Mucosa of gallbladder (tissue), 1 donor: ENCODE results near the gene DNAJC5G. TPM values are rescaled to one million over a fixed set of nuclear protein-coding genes. Genes with fewer than 3 reads are reported as not detected.
"Not testable (repeated sequence)": the region's sequence is repeated elsewhere in the genome, so short reads cannot be mapped to it uniquely, and the experiment has no call there.

ENCODE experiments used
- DNase-seq: peaks from one replicate; pipeline ENCODE4 v3.0.0-alpha.2; 2020; ENCODE audit warnings: low spot score
- total RNA-seq: library from RNA; stranded (reverse); gene quantifications from one replicate; pipeline ENCODE4 v1.2.1, GENCODE V29; 2021
- donor health status: DM: no; HTN: no; CAD: no.

DNAJC5G gene
- total RNA-seq, 1 donor from 2014 or later, result not detected

DNA sequence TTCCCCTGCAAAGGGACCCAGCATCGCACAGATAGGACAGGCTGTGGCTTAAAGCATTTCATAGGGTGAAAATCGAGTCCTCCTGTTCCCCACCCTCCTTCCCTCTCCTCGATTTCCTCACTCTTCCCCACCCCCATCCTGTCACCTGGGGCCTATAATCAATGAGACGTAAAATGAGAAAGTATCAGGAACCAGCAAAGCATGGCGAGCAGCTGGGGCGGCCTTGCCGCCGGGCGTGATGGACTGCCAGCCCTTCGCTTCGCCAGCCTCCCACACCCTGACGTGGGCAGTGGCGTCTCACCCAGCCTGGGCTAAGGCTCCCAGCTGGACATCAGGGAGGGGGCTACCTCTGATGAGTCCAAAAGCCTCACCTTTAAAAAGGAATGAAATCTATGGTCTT is 23.5 kb upstream of the DNAJC5G start:
- no peak for DNase-seq

DNA sequence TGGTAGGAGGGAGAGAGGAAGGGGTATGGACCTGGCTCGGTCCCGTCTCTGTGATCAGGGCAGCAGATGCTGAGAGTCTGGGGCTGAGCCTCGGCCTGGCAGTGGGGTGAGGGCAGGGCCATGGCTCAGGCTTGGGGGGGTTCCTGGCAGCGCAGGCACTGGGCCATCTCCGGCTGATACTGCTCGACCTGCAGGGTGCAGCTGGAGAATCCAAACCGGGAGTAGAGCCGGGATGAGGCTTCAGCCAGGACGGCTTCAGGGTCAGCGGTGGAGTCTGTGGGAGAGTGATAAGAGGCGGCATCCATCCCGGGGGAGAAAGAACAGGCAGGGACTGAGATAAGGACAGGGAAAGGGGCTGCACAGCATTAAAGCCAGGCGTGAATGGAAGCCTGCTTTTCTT is 20.0 kb upstream of the DNAJC5G start:
- no peak for DNase-seq

DNA sequence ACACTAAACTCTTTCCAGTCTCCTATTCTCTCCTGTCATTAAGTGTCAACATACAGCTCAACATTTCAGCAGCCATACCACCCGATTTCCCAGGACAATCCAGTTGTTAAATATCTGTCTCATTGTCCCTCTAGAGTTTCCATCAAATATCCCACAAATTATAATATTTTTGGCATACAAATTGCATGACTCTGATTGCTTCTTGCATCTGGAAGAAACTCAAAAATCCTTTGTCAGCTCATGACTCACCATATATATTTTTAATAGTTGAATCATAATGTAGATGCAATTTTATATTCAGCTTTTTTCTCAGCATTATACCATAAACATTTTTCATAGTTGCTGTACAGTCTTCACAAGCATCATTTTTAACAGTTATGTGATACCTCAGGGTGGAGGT is 19.6 kb upstream of the DNAJC5G start:
- no peak for DNase-seq

DNA sequence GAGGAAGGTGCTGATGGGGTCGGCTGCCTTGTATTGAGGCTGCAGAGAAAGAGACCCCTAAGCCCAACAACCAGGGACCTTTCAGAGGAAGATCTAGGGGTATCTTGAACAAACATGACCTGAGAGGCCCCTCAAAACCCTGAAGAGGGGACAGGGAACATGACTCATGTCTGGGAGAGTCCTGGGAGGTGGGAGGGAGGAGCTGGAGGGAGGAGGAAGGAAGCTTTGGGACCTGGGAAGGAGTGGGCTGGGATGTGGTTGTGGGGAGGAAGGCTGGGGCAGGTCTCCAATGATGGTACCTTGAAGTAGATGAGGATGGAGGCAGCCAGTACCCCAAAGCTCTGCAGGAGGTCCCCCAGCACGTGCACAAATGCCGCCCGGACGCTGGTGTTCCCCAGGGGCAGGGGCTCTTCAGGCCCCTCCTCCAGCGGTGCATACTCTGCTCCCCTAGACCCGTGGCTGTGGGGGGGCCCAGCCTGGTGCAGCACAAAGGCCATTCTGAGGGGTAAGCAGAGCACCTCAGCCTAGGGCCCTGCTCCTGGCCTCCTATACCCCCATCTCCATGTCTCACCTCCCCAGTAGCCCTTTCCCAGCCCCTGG is 18.3 kb upstream of the DNAJC5G start:
- DNase-seq, result no peak

DNA sequence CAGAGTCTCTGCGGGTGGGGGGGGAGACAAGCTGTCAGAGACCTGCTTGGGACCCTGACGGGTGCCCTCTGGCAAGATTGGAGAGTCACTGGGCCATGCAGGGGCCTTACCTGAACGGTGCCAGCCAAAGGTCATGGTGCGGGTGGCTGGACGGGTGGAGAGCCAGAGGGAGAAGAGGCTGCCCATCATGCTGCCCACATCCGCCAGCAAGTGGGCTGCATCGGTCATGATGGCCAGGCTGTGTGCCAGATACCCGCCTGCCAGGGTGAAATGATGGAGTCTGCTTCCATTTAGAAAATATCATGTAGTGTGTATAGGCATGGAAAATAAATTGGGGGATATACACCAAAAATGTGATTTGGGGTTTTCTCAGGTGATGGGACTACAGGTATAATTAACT is 17.2 kb upstream of the DNAJC5G start:
- DNase-seq, result no peak

DNA sequence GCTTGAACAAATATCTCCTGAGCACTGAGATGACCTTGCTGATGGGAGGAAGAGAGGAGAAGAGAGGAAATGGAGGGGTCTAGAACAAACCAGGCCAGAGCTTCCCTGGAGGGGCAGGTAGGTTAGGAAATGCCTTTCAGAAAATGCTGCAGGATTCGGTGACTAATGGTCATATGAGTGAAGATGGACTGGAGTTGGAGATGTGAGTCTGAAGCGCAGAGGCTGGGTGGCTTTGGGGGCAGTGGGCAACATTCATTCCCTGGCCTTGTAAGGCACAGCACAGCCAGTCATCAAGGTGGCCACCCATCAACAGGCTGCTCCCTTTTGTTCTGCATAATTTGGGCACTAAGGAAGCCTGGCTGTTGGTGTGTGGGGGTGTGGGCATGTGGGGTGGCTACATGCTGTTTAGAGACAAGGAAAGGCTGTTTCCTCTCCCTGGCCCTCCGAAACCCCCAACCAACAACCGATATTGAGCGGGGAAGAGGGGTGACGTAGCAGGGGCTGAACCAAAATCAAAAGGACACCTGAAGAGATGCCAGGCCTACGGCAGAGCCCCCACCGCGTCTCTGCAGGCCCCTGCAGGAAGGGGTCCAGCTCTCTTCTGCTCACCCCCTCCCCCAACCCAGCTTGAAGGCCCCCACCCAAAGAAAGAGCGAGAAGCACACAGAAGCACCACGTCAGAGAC is 13.8 kb upstream of the DNAJC5G start:
- DNase-seq, result no peak

DNA sequence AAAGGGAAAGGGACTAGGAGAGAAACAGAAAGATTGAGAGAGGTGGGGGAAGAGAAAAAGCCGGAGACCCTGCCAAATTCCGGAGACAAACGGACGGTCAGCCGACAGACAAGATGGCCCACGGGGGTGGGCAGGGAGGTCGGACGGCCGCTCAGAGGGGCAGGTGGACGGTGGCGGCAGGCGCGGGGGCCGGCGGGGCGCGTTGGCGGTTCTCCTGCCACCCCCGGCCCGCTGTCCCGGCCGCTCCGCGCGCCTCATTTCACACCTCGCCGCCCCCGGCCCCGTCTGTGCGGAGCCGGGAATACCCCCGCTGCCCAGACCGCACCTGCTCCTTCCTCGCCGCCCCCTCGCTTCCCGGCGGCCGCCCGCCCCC is 13.3 kb upstream of the DNAJC5G start:
- DNase-seq, result no peak

DNA sequence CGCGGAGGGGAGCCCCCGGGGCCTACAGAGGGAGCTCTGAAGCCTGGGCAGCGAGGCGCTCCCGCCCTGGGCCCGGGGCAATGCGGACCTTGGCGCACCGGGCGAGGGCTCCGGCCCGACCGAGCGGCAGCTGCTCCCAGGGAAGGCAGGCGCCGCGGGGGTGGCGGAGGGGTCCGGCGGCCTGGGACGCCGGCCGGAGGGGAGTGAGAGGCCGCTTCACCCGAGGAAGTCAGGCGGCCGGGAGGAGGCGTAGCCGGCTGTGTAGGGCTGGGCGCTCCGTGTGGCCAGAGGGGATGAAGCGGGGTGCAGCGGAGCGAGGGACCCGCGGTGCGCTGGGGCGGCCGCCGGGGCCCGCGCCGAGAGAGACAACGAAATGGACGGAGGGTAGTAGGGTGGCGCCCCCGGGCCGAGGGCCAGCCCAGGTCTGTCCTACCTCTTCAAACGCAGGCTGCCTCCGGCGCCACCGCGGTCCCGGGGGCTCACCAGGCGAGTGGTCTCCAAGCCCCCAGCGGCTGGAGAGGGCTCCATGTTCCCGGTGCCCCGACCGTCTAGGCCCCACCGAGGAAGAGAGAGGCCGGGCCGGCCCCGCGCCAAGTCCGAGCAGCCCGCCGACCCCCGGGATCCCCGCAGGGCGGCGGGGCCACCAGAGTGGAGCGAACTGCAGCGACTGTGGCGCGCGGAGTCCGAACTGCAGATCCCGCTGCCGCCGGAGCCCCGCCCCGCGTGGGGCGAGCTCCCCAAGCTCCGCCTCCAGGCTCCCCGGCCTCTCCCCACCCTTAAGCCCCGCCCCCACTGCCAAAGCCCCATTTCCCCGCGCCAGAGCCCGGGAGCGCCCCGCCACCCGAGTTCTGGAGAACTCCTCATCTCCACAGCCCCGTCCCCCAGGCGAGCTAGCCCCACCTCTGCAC is 12.6 kb upstream of the DNAJC5G start, which contains the start of gene SLC30A3:
TSS of gene SLC30A3 (minus strand) at position 669 of the 908 bp plus-strand sequence. CDS start at position 528, 141 bp downstream.
- DNase-seq, result peak; percentile 34

DNA sequence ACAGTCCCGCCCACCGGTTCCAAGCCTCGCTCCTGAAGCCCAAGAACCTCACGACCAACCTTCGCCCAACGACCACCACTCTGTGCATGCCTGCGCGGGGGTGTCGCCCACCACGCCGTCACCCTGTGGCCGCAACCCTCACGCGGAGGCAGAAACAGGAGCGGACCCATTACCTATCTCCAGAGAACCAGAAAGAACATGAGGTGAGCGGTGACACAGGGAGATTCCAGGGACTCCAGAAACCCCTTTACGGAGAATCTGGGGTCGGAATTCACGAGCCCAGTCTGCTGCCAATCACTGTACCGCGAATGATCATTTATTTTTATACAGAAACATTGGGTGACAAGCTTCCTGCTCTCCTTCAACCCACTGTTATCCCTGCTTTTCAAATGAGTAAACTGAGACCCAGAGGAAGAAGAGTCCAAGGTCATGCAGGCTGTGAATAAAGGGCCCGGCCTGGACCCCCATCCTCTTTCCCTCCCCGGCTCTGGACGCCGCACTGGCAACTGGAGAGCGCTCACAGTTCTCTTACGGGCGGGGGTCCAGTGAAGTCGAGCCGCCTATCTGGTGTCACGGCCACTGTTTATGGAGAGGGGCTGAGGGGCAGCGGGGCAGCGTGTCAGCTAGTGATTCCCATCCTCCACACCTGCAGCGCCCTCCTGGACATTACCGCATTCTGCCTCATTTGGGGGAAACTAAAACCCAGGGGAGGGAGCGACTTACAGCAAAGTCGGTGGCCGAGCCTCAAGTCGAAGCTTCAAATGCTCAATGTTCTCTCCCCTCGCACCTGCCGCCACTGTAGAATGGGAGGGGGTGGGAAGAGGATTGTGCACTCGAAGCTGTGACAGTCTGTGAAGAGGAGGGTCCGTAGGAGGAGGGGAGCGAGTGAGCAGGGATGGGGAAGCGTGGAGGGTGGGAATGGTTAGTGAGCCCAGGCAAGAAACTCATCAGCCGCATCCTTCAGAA is 11.7 kb upstream of the DNAJC5G start:
- no peak for DNase-seq

DNA sequence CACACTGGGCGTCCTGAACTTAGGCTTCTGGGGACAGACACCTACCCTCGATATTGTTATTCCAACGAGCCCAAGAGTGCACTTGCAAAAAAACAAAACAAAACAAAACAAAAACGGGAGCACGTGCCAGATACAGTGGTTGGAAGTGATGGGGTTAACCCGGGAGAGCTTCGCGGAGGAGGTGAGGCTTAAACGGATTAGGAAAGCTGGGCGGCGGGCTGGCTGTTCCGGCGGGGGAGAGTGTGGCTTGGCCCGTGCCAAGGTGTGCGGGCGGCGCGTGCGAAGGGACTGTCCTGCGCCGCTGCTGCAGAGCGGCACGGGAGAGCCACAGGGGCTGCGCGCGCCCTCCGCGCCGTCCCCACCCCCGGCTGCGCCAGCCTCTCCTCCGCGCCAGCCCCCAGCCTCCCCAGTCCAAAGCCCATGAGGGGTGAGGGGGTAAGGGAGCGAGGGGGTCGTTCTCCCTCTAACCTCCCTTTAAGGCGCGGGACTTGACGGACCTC is 10.9 kb upstream of the DNAJC5G start:
- DNase-seq, result no peak

DNA sequence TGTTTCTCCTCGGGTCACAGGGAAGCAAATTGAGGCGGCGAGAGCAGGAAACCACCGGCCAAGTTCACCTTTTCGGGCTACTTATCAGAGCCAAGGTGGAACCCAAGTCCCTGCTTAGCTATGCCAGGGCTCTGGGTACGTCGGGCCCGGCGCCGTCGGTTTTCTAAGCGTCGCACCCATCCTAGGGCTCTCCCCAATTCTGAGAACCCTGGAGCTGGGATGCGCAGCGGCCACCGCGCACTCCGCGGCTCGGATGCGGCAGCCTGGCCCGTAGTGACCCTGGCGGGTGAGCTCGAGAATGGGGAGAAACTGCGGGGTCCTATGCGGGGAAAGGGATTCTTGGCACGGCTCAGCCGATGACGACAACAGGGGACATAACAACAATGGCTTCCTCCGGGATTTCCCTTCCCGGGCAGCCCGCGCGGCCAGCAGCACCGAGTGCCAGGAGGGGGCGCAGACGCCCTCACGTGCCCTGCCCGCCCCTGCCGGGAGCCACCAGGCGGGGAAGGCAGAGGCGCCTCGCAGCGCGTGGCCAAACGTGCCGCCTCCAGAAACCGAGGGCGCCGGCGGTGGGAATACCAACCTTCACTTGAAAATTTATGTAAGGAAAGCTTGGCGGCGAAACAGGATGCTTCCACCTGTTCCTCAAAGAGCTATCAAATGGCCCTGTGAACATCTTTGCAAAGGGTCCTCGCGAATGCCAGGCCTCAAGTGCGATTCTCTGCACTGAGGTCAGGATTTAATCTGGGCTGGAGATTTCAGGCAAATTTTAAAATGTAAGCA is 10.3 kb upstream of the DNAJC5G start:
- DNase-seq, result peak; percentile 22

DNA sequence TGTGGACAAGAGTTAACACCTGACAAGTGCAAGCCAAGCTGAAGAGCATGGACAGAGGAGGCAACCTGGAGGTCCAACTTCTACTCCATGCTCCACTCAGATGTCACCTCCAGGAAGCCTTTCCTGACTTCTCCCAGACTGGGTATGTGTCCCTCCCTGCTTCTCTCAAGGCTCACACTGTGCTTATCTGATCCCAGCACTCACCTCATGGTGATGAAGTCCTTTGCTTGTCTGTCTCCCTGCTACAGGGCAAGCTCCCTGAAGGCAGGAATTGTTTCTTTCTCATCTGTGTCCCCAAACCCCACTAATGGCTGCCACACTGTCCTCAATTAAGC is 9.7 kb upstream of the DNAJC5G start:
- no peak for DNase-seq

DNA sequence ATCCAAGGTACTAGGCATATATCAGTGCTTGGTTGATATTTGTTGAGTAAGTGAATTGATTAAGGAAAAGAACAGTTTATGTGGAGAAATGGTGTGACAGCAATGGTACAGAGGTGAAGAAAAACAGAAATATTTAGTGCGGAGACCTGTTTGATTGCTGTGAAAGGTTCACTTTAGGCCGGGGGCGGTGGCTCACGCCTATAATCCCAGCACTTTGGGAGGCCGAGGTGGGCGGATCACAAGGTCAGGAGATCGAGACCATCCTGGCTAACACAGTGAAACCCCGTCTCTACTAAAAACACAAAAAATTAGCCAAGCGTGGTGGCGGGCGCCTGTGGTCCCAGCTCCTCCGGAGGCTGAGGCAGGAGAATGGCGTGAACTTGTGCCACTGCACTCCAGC is 6.9 kb upstream of the DNAJC5G start:
- DNase-seq, result not testable (repeated sequence)

DNA sequence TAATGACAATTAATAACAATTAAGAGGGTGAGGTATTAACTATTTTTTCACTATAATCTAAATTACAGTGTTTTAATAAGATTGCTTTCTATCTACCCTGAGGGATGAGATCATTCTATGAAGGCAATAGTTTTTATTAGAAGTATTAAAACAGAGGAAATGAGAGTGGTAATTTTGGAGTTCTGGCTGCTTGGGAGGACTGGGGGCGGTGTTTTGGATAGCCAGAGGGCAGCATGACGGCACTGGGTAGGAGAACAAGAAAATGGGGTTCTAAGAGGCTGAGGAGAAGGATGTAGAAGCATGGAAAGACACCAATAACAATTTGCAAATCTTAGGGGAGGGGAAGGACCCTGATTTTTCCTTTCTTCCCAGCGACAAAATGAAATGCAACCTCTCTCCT is 5.1 kb upstream of the DNAJC5G start:
- DNase-seq, result no peak

DNA sequence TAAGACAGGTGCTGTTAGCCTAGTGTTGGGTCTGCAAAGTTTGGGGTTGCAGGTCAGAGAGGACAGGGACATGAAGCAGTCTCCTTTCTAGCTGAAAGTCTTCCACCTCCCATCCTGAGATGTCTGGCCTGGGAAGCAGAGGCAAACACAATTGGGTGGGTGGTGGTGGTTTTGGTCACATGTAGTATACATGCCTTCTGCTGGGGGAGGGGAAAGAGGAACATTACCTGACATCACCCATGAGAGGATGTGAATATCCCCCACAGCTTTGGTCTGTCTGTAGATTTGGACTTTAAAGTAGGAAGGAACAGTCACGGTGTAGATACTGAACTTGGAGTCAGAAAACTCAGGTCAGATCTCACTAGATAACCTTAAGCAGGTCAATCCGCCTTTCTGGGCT is 4.6 kb upstream of the DNAJC5G start:
- no peak for DNase-seq

DNA sequence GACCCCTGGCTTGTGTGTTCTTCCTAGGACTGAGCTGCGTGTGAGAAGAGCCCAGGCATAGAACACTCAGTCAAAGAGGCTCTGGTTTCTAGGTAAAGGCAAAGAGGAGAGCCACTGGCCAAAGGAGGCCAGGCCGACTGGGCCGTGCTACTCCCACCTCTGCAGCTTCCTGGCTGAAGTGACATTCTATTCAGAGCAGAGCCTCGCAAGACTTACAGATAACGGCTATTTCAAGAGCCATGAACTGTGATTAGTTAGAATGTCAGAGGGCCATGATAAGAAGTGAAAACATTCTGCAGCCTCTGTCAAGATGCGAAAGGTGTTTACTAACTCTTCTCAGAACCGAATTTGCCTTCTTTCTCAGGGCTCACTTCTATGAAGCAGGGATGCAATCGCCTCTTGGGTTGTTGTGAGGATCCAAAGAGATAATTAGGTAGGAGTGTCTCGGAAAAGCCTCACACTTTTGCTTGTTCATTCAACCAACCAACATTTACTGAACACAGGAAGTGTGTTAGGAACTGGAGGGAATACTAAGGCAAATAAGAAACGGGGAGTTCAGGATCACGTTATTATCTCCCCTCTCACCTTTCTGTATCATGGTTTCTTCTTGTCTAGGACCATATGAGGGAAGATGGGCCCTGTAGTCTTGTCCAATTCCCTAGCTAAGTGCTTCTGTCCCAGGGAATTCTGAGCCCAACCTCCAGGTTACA is 3.4 kb upstream of the DNAJC5G start:
- DNase-seq, result no peak

DNA sequence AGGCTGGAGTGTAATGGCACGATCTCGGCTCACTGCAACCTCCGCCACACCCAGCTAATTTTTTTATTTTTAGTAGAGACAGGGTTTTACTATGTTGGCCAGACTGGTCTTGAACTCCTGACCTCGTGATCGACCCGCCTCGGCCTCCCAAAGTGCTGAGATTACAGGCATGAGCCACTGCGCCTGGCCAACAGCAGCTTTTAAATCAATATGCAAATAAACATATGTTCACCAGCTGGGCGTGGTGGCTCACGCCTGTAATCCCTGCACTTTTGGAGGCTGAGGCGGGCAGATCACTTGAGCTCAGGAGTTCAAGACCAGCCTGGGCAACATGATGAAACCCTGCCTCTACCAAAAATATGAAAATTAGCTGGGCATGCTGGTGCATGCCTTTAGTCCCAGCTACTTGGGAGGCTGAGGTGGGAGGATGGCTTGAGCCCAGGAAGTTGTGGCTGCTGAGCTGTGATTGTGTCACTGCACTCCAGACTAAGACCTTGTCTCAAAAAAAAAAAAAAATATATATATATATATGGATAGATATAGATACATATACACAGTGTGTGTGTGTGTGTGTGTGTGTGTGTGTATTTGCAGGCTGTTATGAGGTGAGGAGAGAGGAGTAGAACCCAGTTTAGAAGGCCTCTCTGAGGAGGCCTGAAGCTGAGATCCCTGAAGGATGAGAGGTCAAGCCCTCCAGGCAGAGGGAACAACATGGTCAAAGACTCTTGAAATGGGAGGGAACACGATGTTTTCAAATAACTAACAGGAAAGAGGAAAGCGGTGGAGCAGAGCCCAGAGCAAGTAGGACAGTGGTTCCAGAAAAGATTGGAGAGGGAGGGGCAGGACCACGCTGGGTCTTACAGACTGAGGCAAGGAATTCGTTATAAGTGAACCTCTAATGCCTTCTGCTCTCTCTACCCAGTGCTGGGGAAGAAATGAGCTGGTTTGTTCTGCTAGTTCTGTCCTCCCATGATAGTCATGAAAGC is 2.4 kb upstream of the DNAJC5G start:
- not testable (repeated sequence) for DNase-seq

DNA sequence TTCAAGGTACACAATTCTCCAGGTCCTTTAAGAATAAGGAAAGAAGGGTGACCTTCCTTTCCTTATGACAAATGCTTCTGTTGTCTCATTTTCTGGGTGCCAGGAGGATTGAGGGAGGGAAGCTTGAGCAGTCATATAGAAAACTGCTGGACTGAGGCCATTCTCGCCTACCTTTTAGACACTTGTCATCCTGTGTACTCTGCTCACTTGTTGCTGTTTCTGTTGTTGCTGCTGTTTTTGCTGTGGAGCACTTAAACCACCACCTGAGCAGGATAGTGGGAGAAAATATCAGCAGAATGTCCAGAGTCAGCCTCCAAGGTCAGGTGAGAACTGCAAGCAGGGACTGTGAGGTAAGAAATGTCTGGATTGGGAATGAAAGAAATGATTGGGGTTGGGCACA is 2.8 kb downstream of the DNAJC5G start:
- DNase-seq, result no peak

DNA sequence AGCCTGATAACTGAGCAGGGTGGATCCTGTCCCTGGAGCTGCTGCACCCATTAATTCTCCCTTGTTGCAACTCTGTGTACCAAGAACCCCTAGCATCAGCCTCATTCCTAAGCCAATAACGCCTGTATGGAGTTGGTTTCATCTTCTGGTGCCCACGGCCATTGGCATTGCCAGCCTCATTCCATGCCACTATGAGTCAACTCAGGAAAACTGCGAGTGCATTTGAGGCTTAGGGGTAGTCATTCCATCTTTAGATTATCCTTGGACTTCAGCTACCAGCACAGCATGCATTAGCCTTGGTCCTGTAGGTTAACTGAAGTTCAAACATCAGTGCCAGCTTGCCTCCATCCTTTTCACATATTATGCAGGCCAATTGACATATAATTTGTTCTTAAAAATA is 5.6 kb downstream of the DNAJC5G start:
- no peak for DNase-seq
